ENCODE measurements around the gene MPHOSPH8.

MPHOSPH8 gene, protein sequence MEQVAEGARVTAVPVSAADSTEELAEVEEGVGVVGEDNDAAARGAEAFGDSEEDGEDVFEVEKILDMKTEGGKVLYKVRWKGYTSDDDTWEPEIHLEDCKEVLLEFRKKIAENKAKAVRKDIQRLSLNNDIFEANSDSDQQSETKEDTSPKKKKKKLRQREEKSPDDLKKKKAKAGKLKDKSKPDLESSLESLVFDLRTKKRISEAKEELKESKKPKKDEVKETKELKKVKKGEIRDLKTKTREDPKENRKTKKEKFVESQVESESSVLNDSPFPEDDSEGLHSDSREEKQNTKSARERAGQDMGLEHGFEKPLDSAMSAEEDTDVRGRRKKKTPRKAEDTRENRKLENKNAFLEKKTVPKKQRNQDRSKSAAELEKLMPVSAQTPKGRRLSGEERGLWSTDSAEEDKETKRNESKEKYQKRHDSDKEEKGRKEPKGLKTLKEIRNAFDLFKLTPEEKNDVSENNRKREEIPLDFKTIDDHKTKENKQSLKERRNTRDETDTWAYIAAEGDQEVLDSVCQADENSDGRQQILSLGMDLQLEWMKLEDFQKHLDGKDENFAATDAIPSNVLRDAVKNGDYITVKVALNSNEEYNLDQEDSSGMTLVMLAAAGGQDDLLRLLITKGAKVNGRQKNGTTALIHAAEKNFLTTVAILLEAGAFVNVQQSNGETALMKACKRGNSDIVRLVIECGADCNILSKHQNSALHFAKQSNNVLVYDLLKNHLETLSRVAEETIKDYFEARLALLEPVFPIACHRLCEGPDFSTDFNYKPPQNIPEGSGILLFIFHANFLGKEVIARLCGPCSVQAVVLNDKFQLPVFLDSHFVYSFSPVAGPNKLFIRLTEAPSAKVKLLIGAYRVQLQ

DNA sequence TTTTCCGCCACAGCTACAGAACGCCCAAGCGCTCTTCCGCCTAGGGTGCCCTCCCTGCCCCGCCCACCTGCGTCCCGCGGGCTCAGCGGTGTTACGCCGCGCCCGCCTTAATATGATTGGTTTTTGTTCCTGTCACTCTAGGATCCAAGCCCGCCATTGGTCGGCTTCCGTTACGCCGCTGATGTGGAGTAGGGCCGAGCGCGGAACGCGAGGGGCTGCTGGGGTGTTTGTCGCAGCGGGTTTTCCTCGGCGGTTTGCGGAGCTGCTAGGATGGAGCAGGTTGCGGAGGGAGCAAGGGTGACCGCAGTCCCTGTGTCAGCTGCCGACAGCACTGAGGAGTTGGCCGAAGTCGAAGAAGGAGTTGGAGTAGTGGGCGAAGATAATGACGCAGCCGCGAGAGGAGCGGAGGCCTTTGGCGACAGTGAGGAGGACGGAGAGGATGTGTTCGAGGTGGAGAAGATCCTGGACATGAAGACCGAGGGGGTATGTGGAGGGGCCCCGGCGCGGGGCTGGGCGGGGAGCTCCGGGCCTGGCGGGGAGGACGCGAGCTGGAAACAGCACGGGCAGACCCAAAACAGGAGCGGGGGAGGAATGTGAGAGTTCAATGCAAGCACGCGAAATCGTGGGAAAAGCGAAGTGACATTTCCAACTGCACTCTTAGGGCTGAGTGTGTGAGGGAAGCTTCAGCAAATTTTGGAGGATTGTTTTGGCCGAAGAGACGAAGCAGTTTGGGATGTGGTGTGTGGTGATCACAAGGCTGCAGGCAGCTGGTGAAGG is at the start of gene MPHOSPH8:
MPHOSPH8 (plus strand) TSS at position 181 of the 777 bp plus-strand sequence; CDS start at position 271, 90 bp downstream.
- peak within 1 kb of the TSS; percentile 99 for H3K27ac Mint-ChIP-seq
- peak within 1 kb of the TSS; percentile 100 for H3K4me3 Mint-ChIP-seq
- peaks cover 34% of the 10 kb centered on the region for H3K4me1 Mint-ChIP-seq
- H3K27me3 Mint-ChIP-seq, result no peaks in the 10 kb centered on the region
- no peaks in the 10 kb centered on the region for H3K9me3 Mint-ChIP-seq
- peaks cover 3% of the 10 kb centered on the region for H3K36me3 Mint-ChIP-seq

DNA sequence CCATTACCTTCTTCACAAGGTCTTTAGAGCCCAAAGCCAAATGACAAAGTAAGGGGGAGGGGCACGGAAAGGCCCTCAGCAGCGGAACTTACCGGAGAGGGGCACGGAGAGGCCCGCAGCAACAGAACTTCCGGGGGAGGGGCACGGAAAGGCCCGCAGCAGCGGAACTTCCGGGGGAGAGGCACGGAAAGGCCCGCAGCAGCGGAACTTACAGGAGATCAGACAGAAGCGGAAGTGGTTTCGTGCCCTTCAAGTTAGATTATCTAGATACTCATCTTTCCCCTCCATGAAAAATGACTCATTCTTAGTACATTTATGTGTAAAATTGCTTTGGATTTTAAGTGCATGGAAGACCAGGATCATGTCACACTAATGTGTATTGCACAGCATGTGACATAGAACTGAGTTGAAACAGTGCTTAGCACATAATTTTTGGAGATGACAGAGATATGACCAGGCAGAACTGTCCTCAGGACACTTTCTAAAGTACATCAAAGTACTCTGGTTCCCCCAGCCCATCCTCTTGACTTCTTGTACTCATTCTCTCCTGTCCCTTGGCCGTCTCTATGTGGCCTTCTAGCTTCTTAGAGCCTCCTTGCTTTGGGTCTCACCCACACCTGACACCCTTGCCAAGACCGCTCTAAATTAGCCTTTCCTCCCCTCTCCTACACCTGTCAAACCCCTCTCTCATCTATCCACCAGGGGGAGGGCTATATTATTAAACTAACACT is 46.4 kb upstream of the MPHOSPH8 start:
- Mint-ChIP-seq H3K4me1 (peaks cover 20% of the 10 kb centered on the region), H3K4me3 (peak overlapping the region; percentile 86), H3K36me3 (peaks cover 2% of the 10 kb centered on the region), H3K27me3 (no peaks in the 10 kb centered on the region), H3K27ac (peak overlapping the region; percentile 97), H3K9me3 (peaks cover 6% of the 10 kb centered on the region)

DNA sequence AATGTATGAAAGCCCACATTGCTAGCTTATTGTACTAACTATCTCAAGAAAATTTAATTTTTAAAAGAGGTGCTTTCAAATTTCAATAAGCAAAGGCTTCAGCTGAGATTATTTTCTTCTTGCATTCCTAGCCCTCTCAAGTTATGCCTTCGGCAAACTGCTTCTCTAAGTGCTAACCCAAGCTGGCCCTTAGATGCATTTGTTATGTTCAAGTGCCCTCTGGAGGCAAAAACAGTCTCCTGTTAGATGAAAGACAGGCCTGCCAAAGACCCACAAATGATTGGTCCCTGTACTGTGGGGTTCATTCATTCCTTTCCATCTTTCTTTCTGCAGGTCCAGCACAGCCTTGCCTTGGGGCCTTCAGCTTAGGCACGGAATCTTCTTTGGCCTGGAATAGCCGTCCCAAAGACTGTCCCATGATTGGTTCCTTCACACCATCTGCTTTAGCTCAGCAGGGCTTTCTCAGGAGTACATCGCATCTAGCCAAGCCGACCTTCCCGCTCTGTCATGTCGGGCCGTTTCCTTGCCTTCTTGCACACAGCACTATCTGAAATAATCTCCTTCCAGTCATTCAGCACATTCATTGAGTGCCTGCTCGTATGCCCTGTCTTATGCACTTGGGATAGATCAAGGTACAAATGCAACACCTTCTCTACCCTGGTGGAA is 45.7 kb upstream of the MPHOSPH8 start:
- Mint-ChIP-seq H3K4me1 (peaks cover 20% of the 10 kb centered on the region), H3K9me3 (peaks cover 6% of the 10 kb centered on the region), H3K36me3 (peaks cover 2% of the 10 kb centered on the region), H3K4me3 (peak overlapping the region; percentile 86), H3K27me3 (no peaks in the 10 kb centered on the region), H3K27ac (peak overlapping the region; percentile 97)

DNA sequence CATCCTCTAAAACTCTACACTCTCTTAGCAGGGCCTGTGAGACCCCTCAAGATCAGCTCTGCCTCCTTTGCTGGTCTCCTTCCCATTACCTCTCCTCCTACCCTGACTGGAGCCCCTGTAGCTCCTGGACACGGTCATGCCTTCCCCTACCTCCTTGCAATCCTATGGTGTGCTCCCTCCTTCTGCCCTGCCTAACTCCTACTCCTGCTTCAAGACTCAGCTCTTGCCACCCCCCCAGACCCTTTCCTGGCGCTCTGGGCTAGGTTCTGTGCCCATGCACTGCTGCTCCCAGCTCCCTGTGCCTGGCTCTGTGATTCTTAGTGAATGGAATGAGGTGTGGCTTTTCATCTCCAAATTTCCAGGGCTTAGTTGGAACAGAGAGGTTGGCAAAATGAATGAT is 44.1 kb upstream of the MPHOSPH8 start:
- H3K9me3 Mint-ChIP-seq, result no peaks in the 10 kb centered on the region

DNA sequence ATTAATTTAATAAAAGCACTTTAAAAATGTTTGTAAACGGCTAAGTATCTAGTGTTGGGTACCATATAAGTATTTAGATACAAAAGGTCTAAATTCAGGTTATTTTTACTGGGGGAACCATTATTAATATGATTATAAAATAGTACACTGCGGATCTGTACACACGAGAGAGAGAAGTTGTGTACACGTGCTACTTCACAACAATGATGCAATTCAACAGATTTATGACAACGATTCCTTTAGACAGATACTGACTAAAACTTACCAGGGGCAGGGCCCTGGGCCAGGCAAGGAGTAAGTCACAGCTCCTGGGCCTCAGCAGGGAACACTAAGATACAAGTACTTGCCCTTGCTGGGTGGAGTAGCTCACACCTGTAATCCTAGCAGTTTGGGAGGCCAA is 43.0 kb upstream of the MPHOSPH8 start:
- Mint-ChIP-seq H3K4me3 (no peak overlapping the region), H3K27me3 (peaks cover 2% of the 10 kb centered on the region), H3K27ac (no peak overlapping the region), H3K9me3 (no peaks in the 10 kb centered on the region), H3K36me3 (peaks cover 2% of the 10 kb centered on the region), H3K4me1 (peaks cover 20% of the 10 kb centered on the region)

More for the DNA sequence above, 44.1 kb upstream of the MPHOSPH8 start:
- peaks cover 20% of the 10 kb centered on the region for H3K4me1 Mint-ChIP-seq
- no peak overlapping the region for H3K27ac Mint-ChIP-seq
- no peaks in the 10 kb centered on the region for H3K27me3 Mint-ChIP-seq
- no peak overlapping the region for H3K4me3 Mint-ChIP-seq
- peaks cover 2% of the 10 kb centered on the region for H3K36me3 Mint-ChIP-seq

DNA sequence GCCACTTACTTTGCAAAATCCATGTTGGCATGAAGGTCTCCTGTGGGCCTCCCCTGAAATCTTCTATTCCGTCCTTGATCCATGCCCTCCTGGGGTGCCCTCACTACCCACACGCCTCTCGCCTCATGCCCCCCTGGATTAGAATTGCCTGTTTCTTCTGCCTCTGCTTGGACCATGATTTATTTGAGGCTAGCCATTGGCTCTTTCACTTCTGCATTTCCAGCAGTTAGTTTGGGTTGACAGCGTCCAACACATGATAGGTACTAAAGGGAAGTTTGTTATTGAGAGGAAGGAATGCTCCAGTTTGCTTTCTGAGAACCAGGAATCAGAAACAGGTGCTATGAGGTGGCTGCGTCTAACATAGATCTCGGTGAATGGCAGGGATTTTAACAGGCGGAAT is 41.6 kb upstream of the MPHOSPH8 start:
- H3K27me3 Mint-ChIP-seq, result peaks cover 9% of the 10 kb centered on the region
- peaks cover 15% of the 10 kb centered on the region for H3K4me1 Mint-ChIP-seq
- H3K27ac Mint-ChIP-seq, result no peak overlapping the region
- H3K9me3 Mint-ChIP-seq, result no peaks in the 10 kb centered on the region
- no peak overlapping the region for H3K4me3 Mint-ChIP-seq
- no peaks in the 10 kb centered on the region for H3K36me3 Mint-ChIP-seq

DNA sequence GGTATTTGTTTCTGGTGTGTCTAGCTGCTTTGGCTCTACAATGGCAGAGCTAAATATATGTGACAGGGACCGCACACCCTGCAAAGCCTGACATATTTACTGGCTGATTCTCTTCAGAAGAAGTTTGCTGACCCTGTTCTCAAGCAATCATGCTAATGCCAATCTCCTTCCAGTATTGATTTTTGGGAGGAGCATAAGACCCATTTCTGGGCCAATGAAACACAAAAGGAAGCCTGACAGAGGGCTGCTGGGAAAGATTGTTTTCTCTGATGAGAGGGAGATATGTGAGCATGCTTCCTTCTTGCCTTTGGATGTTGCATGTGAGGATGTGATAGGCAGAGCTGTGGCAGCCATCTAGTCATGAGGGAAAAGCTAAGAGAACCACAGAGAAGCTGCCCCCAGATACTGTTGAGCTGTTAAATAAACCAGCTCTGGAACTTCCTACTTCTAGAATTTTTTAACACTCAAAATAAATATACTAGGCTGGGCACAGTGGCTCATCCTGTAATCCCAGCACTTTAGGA is 40.7 kb upstream of the MPHOSPH8 start:
- H3K4me3 Mint-ChIP-seq, result no peak overlapping the region
- peaks cover 10% of the 10 kb centered on the region for H3K27me3 Mint-ChIP-seq
- no peak overlapping the region for H3K27ac Mint-ChIP-seq
- no peaks in the 10 kb centered on the region for H3K36me3 Mint-ChIP-seq
- H3K4me1 Mint-ChIP-seq, result peaks cover 6% of the 10 kb centered on the region
- H3K9me3 Mint-ChIP-seq, result no peaks in the 10 kb centered on the region

DNA sequence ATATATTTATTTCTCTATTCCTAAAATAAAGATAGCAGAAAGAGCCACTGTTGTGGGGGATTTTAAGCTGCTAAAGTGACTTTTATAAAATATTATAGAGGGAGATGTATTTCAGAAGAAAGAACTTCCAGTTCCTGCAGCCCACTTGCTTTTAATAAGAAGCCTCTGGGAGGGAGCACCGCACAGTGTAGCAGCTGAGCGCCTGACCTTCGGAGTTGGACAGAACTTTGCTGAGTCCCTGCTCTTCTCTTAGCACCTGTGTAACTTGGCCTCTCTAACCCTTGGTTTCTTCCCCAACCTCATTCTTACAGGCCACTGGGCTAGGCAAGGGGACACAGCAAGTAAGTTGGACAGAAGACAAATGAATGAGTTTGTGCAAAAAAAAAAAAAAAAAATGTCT is 37.4 kb upstream of the MPHOSPH8 start:
- Mint-ChIP-seq H3K9me3 (no peaks in the 10 kb centered on the region), H3K27me3 (peaks cover 25% of the 10 kb centered on the region), H3K36me3 (no peaks in the 10 kb centered on the region), H3K4me3 (no peak overlapping the region), H3K27ac (no peak overlapping the region), H3K4me1 (no peaks in the 10 kb centered on the region)

DNA sequence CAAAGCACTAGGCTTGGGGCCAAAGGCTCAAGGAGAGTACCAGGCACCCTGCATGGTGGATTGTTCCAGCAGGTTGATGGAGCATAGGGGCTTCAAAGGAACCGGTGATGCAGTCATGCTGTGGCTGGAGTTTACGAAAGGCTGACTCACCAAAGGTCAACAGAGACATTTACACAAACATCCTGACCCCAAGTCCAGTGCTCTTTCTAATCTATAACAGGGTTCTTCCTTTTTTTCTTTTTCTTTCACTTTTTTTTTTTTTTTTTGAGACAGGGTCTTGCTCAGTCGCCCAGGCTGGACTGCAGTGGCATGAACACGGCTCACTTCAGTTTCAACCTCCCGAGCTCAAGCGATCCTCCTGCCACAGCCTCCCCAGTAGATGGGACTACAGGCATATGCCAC is 36.5 kb upstream of the MPHOSPH8 start:
- no peak overlapping the region for H3K27ac Mint-ChIP-seq
- H3K4me1 Mint-ChIP-seq, result no peaks in the 10 kb centered on the region
- no peak overlapping the region for H3K4me3 Mint-ChIP-seq
- H3K9me3 Mint-ChIP-seq, result no peaks in the 10 kb centered on the region
- H3K36me3 Mint-ChIP-seq, result no peaks in the 10 kb centered on the region
- peaks cover 25% of the 10 kb centered on the region for H3K27me3 Mint-ChIP-seq

DNA sequence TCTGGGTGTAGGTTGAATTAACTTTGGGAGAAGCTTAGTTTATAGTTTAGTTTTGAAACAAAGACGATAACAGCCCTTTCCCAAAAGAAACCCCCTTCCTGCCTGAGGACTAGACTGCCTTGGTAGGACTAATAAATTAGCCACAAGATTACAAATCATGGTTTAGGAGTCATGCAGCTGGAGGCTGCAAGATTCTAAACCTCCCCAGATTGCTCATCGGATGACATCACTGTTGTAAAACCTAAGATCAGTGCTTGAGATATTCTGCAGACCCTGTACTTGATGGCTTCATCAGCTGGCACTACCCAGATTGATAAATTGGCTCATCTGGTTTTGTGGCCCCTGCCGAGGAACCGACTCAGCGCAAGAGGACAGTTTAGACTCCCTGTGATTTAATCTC is 35.9 kb upstream of the MPHOSPH8 start:
- no peaks in the 10 kb centered on the region for H3K4me1 Mint-ChIP-seq
- H3K36me3 Mint-ChIP-seq, result no peaks in the 10 kb centered on the region
- no peak overlapping the region for H3K4me3 Mint-ChIP-seq
- H3K9me3 Mint-ChIP-seq, result no peaks in the 10 kb centered on the region
- no peak overlapping the region for H3K27ac Mint-ChIP-seq
- peaks cover 25% of the 10 kb centered on the region for H3K27me3 Mint-ChIP-seq

DNA sequence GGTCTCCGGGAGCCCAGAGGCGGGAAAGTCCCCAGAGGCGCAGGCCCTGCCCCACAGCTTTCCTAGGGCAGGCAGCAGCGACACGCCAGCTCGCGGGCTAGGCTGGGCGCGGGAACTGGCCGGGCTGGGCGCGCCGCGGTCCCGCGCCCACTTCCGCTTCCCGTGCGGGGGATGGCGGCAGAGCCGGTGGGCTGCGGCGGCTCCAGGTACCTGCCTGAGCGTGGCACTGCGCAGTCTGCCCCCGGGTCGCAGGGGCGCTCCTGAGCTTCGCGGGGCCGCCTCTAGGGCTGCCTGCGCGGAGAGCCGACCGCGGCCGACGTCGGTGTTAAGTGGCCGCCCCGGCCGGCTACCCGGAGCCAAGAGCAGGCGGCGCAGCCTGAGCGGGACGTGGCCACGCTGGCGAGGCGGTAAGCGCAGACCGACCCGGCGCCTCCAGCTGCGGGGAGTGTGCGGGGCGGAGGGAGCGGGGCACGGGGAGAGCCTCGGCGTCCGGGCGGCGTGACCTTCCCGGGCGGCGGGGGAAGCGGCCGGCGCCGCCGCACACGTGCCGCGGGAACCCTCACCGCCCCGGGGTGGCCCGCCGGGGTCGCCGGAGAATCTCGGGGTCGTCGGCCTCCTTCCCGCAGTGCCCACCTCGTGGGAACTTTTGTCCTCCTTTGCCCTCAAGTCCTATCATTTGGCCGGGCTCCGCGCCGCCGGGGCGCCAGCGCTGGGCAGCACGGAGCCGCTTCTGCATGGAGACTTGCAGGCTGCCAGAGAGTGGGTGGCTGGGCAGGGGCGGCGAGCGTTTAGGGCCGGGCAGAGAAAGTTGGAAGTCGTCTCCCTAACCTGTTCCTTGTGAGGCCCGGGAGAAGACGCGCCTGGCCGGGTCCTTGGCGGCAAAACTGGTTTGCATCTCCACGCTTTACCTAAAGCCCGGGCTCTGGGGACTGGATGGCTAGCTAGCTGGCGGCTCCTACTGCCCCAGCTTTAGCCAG is 31.4 kb upstream of the MPHOSPH8 start:
- peak overlapping the region; percentile 52 for H3K4me3 Mint-ChIP-seq
- peaks cover 36% of the 10 kb centered on the region for H3K27me3 Mint-ChIP-seq
- no peaks in the 10 kb centered on the region for H3K4me1 Mint-ChIP-seq

DNA sequence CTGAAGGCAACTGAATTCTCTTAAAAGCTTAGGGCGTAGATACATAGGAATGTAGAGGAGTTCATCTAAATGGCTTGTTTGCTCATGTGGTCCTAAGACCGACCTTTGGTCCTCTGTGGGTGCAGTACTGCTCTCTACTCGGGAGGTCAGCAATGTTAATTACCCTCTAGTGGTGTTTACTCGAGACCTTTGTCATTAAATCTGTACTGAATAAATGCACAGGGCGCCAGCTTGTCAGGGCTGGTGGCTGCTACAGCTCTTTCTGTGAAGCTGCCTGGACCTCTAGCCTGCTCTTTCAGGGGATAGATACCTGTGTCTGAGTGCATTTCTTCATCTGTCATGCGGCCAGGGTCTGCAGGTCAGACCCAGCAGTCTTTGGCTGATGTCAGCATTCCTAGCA is 29.2 kb upstream of the MPHOSPH8 start:
- H3K4me1 Mint-ChIP-seq, result no peaks in the 10 kb centered on the region
- no peak overlapping the region for H3K4me3 Mint-ChIP-seq
- H3K36me3 Mint-ChIP-seq, result peaks cover 4% of the 10 kb centered on the region
- H3K9me3 Mint-ChIP-seq, result no peaks in the 10 kb centered on the region
- peaks cover 31% of the 10 kb centered on the region for H3K27me3 Mint-ChIP-seq
- no peak overlapping the region for H3K27ac Mint-ChIP-seq

More for the DNA sequence above, 31.4 kb upstream of the MPHOSPH8 start:
- H3K9me3 Mint-ChIP-seq, result no peaks in the 10 kb centered on the region
- H3K36me3 Mint-ChIP-seq, result peaks cover 2% of the 10 kb centered on the region
- no peak overlapping the region for H3K27ac Mint-ChIP-seq

DNA sequence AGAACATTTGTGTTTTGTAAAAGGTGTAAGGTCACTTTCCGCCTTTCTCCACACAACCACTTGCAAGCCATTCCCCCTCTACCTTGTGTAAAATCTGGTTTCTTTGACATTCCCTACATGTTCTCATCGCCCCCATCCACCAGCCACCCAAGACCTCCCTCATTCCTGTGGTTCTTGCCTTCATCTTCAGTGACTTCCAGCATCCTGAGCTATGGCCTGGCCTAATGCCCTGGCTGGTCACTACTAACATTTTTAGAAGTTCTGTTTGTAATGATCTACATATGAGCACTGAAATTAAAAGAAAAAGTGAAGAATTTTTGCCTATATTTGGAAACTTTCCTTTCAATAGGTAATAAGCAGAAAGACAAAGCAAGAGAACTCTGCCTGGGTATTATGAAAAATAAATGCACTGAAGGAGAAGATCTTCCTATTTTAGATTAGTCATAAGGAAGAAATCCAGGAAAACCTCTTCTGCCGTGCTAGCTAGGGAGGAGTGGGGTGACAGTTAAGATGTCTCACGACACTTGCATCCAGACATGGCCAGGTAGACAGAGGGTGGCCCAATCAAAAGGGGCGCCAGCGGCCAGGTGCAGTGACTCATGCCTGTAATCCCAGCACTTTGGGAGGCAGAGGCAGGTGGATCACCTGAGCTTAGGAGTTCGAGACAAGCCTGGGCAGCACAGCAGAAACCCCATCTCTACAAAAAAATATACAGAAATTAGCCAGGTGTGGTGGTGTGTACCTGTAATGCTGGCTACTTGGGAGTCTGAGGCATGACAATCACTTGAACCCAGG is 28.1 kb upstream of the MPHOSPH8 start:
- H3K27me3 Mint-ChIP-seq, result peaks cover 23% of the 10 kb centered on the region
- no peak overlapping the region for H3K4me3 Mint-ChIP-seq
- no peaks in the 10 kb centered on the region for H3K4me1 Mint-ChIP-seq
- no peak overlapping the region for H3K27ac Mint-ChIP-seq
- peaks cover 4% of the 10 kb centered on the region for H3K36me3 Mint-ChIP-seq
- H3K9me3 Mint-ChIP-seq, result no peaks in the 10 kb centered on the region
